ENCODE data around the gene RAB17. TPM values are rescaled to one million over a fixed set of nuclear protein-coding genes. Genes with fewer than 3 reads are reported as not detected.
A peak's percentile ranks its signal among the peaks of the same experiment; 100 is the strongest.

Gene RAB17
- total and polyA plus RNA-seq, 8 donors = 19.2 to 130 (median 30.7) TPM

DNA sequence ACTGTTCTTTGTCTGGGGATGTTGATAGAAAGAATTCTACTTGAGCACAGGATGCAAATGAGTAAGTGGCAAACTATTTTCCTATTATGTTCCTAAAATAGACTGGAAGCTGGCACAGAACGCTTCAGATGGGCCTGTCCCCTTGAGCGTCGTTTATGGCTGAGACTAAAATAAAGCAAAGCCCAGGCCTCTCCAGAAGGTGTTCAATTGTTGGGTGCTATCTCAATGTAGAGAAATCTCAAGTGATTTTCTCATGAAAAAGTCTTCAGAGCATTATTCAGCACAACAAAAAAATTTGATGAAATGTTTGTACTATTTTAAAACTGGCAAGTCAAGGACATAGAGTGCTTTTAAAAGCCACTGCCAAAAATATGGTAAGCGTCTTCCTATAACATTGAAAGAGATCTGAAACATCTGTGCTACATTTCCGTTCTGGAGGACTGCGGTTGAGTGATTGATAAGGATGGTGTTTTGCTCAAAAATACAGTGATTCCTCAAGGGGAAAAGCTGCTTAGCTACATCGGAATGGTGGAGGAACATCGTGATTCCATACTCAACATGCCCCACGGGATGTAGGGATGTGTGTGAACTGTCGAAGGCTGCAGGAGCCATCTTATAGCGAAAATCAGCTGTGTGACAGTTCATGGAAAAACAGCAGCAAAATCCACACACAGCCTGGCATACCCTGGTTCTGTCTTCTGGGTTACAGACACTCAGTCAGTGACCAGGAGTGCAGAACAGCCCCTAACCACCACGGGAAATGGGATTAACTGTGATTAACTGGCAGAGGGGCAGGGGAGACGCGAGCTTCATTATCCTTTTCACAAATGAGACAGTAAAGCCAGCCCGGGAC lies 26.4 kb upstream of the RAB17 start:
- Histone ChIP-seq H3K4me1 (no peaks in the 10 kb centered on the region), H3K4me3 (no peak overlapping the region), H3K36me3 (no peaks in the 10 kb centered on the region), H3K27ac (no peak overlapping the region), H3K9me3 (no peaks in the 10 kb centered on the region), H3K27me3 (no peaks in the 10 kb centered on the region)
- DNase-seq = no peak
- TF ChIP-seq, protein P1, sequence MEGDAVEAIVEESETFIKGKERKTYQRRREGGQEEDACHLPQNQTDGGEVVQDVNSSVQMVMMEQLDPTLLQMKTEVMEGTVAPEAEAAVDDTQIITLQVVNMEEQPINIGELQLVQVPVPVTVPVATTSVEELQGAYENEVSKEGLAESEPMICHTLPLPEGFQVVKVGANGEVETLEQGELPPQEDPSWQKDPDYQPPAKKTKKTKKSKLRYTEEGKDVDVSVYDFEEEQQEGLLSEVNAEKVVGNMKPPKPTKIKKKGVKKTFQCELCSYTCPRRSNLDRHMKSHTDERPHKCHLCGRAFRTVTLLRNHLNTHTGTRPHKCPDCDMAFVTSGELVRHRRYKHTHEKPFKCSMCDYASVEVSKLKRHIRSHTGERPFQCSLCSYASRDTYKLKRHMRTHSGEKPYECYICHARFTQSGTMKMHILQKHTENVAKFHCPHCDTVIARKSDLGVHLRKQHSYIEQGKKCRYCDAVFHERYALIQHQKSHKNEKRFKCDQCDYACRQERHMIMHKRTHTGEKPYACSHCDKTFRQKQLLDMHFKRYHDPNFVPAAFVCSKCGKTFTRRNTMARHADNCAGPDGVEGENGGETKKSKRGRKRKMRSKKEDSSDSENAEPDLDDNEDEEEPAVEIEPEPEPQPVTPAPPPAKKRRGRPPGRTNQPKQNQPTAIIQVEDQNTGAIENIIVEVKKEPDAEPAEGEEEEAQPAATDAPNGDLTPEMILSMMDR (IDR thresholded peaks at IDR 0.05) = no peak
- intact Hi-C loops (cut with DNase I) = no loop called here
- peak; percentile 64 for FAIRE-seq
- 59 to 64% methylated on average over 15 of the region's 15 CpGs for WGBS, 2 donors
- no peak for ATAC-seq

- DNase-seq (no peak), FAIRE-seq (no peak), ATAC-seq (no peak)
- no peaks in the 10 kb centered on the region for H3K4me1 ChIP-seq
- 71 to 81% methylated on average over 3 of the region's 3 CpGs for WGBS, 2 donors
- no peaks in the 10 kb centered on the region for H3K9me3 ChIP-seq
- H3K4me3 ChIP-seq = no peak overlapping the region
- no peaks in the 10 kb centered on the region for H3K27me3 ChIP-seq
- no peak overlapping the region for H3K27ac ChIP-seq
- TF ChIP-seq, protein P1 (IDR thresholded peaks at IDR 0.05) = no peak
- intact Hi-C loops (cut with DNase I) = no loop called here
- no peaks in the 10 kb centered on the region for H3K36me3 ChIP-seq
Observed at GRCh38 chr2:237616373-237616733, 25.8 kb upstream of the RAB17 start.

DNA sequence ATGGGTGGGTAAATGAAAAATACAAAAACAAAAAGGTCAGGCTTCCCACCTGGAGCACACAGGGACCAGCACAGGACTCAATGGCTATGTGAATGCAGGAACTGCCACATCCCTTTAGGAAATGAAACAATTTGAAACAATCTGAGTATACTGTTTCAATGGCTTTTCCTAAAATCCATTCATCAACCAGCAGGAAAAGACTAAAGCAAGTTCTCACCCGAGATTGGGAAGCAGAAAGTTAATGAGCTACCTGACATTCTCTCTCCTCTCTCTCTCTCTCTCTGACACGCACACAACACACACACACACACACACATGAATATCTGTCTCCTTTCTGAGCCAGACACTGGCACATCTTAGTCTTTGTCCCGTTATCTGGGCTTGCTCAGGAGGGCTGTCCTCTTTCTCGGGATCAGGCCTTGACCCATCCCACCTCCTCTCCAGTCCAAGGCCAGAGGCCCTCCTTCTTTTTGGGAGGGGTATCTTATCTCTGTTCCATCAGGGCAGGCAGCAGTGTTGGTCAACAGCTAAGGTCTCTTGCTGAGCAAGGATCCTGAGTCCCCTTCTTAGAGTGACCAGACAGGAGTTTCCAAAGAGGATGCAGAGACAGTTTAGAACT lies 25.2 kb upstream of the RAB17 start:
- H3K27me3 ChIP-seq = no peaks in the 10 kb centered on the region
- 31 to 42% methylated on average over 4 of the region's 4 CpGs for WGBS, 2 donors
- H3K4me1 ChIP-seq = no peaks in the 10 kb centered on the region
- TF ChIP-seq, protein P1 (IDR thresholded peaks at IDR 0.05) = no peak
- no peaks in the 10 kb centered on the region for H3K36me3 ChIP-seq
- no peak for FAIRE-seq
- DNase-seq = no peak
- intact Hi-C loops (cut with DNase I) = no loop called here
- H3K27ac ChIP-seq = no peak overlapping the region
- H3K4me3 ChIP-seq = no peak overlapping the region
- no peak for ATAC-seq
- no peaks in the 10 kb centered on the region for H3K9me3 ChIP-seq

GRCh38 chr2:237614151-237614720 lies 23.7 kb upstream of the RAB17 start:
- no peak for FAIRE-seq
- peak overlapping the region; percentile 17 to 62 (median 42) for H3K27ac ChIP-seq

More at GRCh38 chr2:237614151-237614720, 23.7 kb upstream of the RAB17 start:
- Histone ChIP-seq H3K36me3 (no peaks in the 10 kb centered on the region), H3K27me3 (no peaks in the 10 kb centered on the region), H3K9me3 (no peaks in the 10 kb centered on the region), H3K4me1 (no peaks in the 10 kb centered on the region), H3K4me3 (no peak overlapping the region)
- peak in 2 of 6 donors; percentile 51 to 54 for DNase-seq
- 61 to 65% methylated on average over 9 of the region's 9 CpGs for WGBS, 2 donors
- peak; percentile 79 to 89 (median 84) for ATAC-seq
- TF ChIP-seq, protein P1 (IDR thresholded peaks at IDR 0.05) = peak in 1 of 4 donors; percentile 10
- intact Hi-C loops (cut with DNase I) = no loop called here

Measured in pancreas (tissue), 10 donors.